ENCODE data around the gene PIEZO1.
"Not testable (repeated sequence)": the region's sequence is repeated elsewhere in the genome, so short reads cannot be mapped to it uniquely, and the experiment has no call there.

Gene PIEZO1

GRCh38 chr16:88783391-88784073 is 1.5 kb downstream of the PIEZO1 start:
- DNase-seq (ENCODE audit: low read depth, low spot score): no peak

- DNase-seq (ENCODE audit: low read depth, low spot score): no peak
Measured at GRCh38 chr16:88782454-88783390, 2.3 kb downstream of the PIEZO1 start.

GRCh38 chr16:88781140-88782077 is 3.6 kb downstream of the PIEZO1 start:
- DNase-seq (ENCODE audit: low read depth, low spot score): no peak

- DNase-seq (ENCODE audit: low read depth, low spot score): no peak
Measured at GRCh38 chr16:88780142-88781062, 4.6 kb downstream of the PIEZO1 start.

- no peak for DNase-seq (ENCODE audit: low read depth, low spot score)
Measured at GRCh38 chr16:88779406-88780141, 5.4 kb downstream of the PIEZO1 start.

DNA sequence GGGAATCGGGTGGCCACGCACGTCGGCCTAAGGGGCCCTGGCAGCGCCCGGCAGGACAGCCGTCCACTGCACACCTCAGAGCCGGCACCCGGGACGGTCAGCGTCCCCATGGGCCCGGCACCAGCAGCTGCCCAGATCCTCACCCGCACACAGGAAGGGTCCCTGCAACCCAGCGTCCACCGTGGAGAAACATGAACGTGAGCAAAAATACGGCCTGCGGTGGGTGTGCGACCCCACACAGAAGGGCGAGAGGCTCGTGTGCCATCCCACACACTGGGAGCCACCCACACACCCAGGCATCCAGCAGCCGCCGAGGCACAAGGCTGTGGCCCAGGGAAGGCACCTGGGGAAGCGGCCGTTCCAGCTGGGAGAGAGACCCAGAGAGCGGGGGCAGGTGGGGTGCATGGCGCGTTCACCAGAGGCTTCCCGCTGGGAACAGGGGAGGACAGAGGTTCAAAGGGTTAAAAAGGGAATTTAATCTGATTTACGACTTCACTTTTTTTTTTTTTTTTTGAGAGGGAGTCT is 6.4 kb downstream of the PIEZO1 start:
- DNase-seq (ENCODE audit: low read depth, low spot score): no peak

- DNase-seq (ENCODE audit: low read depth, low spot score): no peak
Measured at GRCh38 chr16:88778271-88778525, 6.8 kb downstream of the PIEZO1 start.

DNA sequence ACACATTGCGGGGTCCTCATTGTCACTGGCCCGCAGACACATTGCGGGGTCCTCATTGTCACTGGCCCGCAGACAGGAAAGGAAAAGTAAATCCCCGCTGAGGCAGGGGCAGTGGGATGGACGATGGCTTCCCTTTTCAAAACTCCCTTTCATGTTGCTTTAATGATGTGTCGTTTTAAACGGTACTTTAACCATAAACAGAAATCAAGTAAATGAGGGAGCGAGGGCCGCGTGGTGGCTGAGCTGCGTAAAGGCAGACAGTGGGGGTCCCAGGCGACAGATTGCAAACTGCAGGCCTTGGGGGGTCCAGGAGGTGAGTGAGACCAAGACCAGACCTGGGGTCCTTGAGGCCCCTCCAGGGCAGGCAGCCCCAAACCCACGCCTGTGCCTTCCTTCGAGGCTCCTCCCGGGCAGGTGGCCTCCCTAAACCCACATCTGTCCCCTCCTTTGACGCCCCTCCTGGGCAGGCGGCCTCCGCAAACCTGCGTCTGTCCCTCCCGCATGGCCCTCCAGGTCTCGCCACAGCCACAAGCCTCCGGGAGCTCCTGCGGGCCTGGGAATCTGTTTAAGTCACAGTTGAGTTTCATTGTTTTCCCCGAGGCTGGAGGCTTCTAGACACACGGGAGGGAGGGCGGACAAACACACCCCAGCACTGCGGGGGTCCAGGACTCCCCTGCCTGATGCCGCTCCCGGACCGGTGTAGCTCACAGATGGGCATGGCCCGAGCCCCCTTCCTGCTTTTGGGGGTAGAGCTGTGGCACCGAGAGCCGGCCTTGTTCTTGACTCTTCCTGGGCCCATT is 7.3 kb downstream of the PIEZO1 start:
- DNase-seq (ENCODE audit: low read depth, low spot score): peak; percentile 44

DNA sequence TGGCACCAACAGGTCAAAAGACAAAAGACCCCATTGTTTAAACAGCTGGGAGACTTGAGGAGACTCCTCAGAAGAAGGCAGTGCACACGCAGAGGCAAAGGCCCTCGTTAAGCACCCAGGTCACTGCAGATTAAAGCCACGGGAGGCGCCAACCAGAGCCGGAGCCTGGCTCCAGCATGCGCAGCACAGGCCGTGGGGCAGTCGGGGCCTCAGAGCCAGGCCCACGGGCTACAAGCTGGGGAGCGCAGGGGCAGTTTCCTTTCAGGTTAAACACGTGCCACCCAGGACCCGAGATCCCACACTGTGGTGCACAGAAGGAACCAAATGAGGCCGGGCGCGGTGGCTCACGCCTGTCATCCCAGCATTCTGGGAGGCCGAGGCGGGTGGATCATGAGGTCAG is 9.2 kb downstream of the PIEZO1 start:
- no peak for DNase-seq (ENCODE audit: low read depth, low spot score)

GRCh38 chr16:88774544-88775393 is 10.3 kb downstream of the PIEZO1 start:
- no peak for DNase-seq (ENCODE audit: low read depth, low spot score)

GRCh38 chr16:88773812-88774291 is 11.2 kb downstream of the PIEZO1 start:
- peak; percentile 57 for DNase-seq (ENCODE audit: low read depth, low spot score)

GRCh38 chr16:88772871-88773811 is 11.9 kb downstream of the PIEZO1 start:
- DNase-seq (ENCODE audit: low read depth, low spot score): peak; percentile 86

GRCh38 chr16:88771781-88772180 is 13.2 kb downstream of the PIEZO1 start:
- DNase-seq (ENCODE audit: low read depth, low spot score): not testable (repeated sequence)

DNA sequence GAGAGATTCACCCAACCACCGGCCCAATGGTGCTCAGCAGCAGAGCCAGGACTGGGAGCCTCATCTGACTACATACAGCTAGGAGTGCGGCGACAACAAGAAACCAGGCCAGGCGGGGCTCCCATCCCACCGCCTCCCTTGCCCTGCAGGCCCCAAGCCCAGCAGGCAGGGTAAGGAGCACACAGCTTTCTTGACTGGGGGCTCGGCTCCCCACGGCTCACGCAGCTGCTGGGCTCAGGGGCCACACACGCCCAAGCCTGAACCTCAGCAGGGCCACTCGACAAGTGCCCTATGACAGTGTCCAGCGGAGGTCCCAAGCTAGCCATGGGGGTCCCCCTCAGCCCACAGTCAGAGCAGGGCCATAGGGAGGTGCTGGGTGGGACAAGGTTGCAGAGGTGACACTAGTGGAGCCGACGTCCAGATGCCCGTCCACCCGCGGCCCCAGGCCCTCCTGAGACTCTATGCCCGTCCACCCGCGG is 13.7 kb downstream of the PIEZO1 start:
- DNase-seq (ENCODE audit: low read depth, low spot score): no peak

- DNase-seq (ENCODE audit: low read depth, low spot score): peak; percentile 98
Measured at GRCh38 chr16:88770461-88771293, 14.3 kb downstream of the PIEZO1 start.
